ENCODE data around the gene FIBIN. TPM values are rescaled to one million over a fixed set of nuclear protein-coding genes. Genes with fewer than 3 reads are reported as not detected.

FIBIN gene
- total and polyA plus RNA-seq, 2 donors (not counting 3 experiments of a cell fraction or from before 2014, with no cell fraction given): not detected

DNA sequence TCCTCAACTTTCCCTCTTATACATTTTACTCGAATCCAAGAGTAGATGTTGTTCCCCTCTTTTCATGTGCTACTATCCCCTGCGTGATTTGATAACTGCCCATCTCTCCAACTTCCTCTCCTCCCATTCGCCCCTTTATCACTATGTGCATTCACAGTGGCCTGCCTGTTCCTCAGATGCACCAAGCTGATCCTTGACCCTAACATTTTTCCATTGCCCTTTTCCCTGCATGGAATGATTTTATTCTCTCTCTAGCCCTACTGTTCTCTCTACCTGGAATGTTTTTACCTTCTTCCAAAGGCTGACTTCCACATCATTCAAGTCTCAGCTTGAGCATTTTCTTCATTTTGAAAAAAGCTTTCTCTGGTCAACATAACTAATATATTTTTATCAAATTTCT is 31.0 kb downstream of the FIBIN start:
- Histone ChIP-seq H2AFZ (ENCODE audit: low read depth, low read length) (no peak overlapping the region), H3K36me3 (ENCODE audit: control insufficient read depth in 2 of 2, extremely low read depth in 1 of 2, insufficient read depth in 2 of 2, low read length in 2 of 2) (no peaks in the 10 kb centered on the region), H3K9me1 (replicated peaks; ENCODE audit: control insufficient read depth, extremely low read depth, insufficient read depth, low read length) (no peaks in the 10 kb centered on the region), H3K4me3 (replicated peaks in 1 of 3; ENCODE audit: insufficient read depth in 1 of 3, low read depth in 1 of 3, low read length in 3 of 3) (no peak overlapping the region), H3K27me3 (ENCODE audit: control insufficient read depth in 2 of 2, insufficient read depth in 2 of 2, low read length in 2 of 2) (no peaks in the 10 kb centered on the region), H4K20me1 (replicated peaks; ENCODE audit: control insufficient read depth, extremely low read depth, insufficient read depth, low read length) (no peaks in the 10 kb centered on the region), H3K9me3 (replicated peaks; ENCODE audit: control insufficient read depth, insufficient read depth, low read length) (no peaks in the 10 kb centered on the region), H3K27ac (ENCODE audit: insufficient read depth, low read depth, low read length) (no peak overlapping the region), H3K79me2 (ENCODE audit: control insufficient read depth, insufficient read depth, low read length) (no peaks in the 10 kb centered on the region), H3K4me1 (ENCODE audit: control insufficient read depth, extremely low read depth, insufficient read depth, low read length) (no peaks in the 10 kb centered on the region), H3K9ac (replicated peaks; ENCODE audit: extremely low read depth, insufficient read depth, low read length) (no peak overlapping the region), H3K4me2 (ENCODE audit: insufficient read depth, low read length) (no peak overlapping the region)
- BruUV-seq (replicated peaks): no TSS peak
- TF ChIP-seq POLR2A (IDR thresholded peaks at IDR 0.05; ENCODE audit: low read depth, low read length): no peak
- no peak for TF ChIP-seq JUN (IDR thresholded peaks at IDR 0.05; ENCODE audit: borderline replicate concordance, insufficient read depth, insufficient read length, low read depth)
- TF ChIP-seq, protein P1, sequence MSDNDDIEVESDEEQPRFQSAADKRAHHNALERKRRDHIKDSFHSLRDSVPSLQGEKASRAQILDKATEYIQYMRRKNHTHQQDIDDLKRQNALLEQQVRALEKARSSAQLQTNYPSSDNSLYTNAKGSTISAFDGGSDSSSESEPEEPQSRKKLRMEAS (IDR thresholded peaks at IDR 0.05; ENCODE audit: insufficient read depth, insufficient read length): no peak
- TF ChIP-seq CTCF (IDR thresholded peaks at IDR 0.05; ENCODE audit: extremely low read depth in 1 of 2, insufficient read depth in 1 of 2, low read depth in 1 of 2, low read length in 2 of 2): no peak
- TF ChIP-seq MYC (IDR thresholded peaks at IDR 0.05; ENCODE audit: low read depth, low read length): no peak
- TF ChIP-seq EZH2 (IDR thresholded peaks at IDR 0.05; ENCODE audit: borderline replicate concordance, low read depth, low read length, severe bottlenecking): no peak
- TF ChIP-seq FOS (IDR thresholded peaks at IDR 0.05; ENCODE audit: borderline replicate concordance, insufficient read depth, low read length): no peak
- no peak for TF ChIP-seq POLR2AphosphoS5 (IDR thresholded peaks at IDR 0.05; ENCODE audit: insufficient read depth, low read depth, low read length)
- TF ChIP-seq GATA2 (IDR thresholded peaks at IDR 0.05; ENCODE audit: insufficient read depth, insufficient read length, low read depth, low read length): no peak
- CTCF ChIA-PET: no interaction called here
- POLR2A ChIA-PET: no interaction called here
- intact Hi-C loops (cut with micrococcal nuclease) (no loop called here), dilution Hi-C loops (cut with MboI; ENCODE audit: extremely low pct_ligation_motif_present, low sequenced_read_pairs) (no loop called here)
- FAIRE-seq (no peak), DNase-seq (ENCODE audit: low read depth, low spot score) (no peak)

Measured in endothelial cell of umbilical vein (primary cell).